Measurements from ENCODE around the gene CTTN.

Gene CTTN

DNA sequence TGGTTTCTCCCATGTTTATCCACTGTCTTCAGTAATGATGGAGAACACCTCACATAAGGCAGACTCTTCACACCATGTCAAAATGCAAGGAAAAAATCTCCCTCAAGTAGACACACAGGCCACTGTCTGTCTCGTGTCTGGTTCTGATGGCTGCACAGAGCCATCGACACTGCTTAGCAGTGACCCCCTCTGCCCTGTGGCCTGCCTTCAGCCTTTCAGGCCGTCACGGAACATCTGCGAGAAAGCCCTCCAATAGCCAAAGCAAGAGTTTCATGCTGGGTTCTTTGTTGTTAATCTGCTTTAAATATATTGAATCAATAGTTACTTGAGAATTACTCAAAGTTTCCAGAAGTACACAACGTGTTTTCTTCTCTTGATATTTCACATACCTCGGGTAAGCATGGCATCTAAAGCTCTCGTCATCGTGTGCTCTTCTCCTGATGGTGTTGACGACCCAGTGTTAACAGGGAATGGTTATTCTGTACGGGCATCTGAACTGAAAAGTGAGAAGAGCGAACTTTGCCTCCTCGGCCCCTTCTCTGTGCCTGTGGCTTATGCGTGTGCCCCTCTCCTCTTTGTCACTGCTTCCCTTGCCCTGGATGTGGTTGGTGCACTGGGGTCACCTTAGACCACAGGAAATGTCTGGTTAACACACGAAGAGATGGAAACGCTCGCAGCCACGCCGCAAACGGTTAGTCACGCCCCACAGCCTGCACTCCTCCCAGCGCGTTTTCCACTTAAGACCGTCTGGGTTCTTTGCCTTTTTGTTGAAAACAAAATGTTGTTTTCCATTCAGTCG, 33.4 kb upstream of the CTTN start:
- in situ Hi-C loops (cut with HindIII; ENCODE audit: low sequenced_read_pairs) = no loop called here
- TF ChIP-seq, protein P1, sequence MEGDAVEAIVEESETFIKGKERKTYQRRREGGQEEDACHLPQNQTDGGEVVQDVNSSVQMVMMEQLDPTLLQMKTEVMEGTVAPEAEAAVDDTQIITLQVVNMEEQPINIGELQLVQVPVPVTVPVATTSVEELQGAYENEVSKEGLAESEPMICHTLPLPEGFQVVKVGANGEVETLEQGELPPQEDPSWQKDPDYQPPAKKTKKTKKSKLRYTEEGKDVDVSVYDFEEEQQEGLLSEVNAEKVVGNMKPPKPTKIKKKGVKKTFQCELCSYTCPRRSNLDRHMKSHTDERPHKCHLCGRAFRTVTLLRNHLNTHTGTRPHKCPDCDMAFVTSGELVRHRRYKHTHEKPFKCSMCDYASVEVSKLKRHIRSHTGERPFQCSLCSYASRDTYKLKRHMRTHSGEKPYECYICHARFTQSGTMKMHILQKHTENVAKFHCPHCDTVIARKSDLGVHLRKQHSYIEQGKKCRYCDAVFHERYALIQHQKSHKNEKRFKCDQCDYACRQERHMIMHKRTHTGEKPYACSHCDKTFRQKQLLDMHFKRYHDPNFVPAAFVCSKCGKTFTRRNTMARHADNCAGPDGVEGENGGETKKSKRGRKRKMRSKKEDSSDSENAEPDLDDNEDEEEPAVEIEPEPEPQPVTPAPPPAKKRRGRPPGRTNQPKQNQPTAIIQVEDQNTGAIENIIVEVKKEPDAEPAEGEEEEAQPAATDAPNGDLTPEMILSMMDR (IDR thresholded peaks at IDR 0.05; ENCODE audit: low read depth, low read length, missing control alignments) = no peak
- no peak overlapping the region for H3K4me3 ChIP-seq (ENCODE audit: low read depth, low read length)
- DNase-seq (ENCODE audit: low read depth) = no peak

DNA sequence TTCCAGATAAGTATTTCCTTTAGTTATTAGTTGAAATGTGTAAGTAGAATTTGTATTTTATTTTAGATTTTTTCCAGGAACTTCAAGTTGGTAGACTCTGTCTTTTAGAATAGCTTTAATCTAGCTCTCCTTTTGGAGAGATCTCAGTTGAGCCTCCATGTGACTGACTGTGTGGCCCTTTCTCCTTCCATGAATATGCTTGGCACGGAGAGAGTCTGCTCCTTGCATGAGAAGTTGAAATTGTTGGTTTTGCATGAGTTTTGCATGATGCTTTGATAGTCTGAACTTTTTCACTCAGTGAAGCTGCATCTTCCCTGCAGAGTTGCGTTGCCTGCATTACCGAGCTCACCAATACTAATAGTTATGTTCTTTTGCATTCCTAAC, 32.8 kb upstream of the CTTN start:
- in situ Hi-C loops (cut with HindIII; ENCODE audit: low sequenced_read_pairs) = no loop called here
- DNase-seq (ENCODE audit: low read depth) = no peak
- TF ChIP-seq, protein P1 (IDR thresholded peaks at IDR 0.05; ENCODE audit: low read depth, low read length, missing control alignments) = no peak
- H3K4me3 ChIP-seq (ENCODE audit: low read depth, low read length) = no peak overlapping the region

DNA sequence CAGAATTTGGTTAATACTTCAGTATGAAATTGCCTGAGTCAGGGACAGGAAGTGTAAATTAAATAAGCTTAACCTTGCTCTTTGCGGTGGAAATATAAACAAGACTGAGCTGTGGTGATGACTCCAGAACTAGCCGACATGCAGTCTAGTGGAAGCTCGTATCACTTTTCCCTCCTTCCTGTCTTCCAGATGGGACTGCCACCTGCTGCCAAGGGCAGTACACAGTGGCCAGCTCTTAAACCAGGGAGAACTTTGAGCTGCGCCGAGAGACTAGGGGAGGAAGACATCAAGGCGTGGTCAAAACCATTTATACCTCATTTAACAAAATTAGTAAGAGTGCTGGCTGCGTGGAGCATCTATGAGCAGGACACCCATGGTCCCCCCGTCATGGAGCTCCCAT, 31.3 kb upstream of the CTTN start:
- TF ChIP-seq, protein P1 (IDR thresholded peaks at IDR 0.05; ENCODE audit: low read depth, low read length, missing control alignments) = no peak
- in situ Hi-C loops (cut with HindIII; ENCODE audit: low sequenced_read_pairs) = no loop called here
- H3K4me3 ChIP-seq (ENCODE audit: low read depth, low read length) = no peak overlapping the region
- no peak for DNase-seq (ENCODE audit: low read depth)

DNA sequence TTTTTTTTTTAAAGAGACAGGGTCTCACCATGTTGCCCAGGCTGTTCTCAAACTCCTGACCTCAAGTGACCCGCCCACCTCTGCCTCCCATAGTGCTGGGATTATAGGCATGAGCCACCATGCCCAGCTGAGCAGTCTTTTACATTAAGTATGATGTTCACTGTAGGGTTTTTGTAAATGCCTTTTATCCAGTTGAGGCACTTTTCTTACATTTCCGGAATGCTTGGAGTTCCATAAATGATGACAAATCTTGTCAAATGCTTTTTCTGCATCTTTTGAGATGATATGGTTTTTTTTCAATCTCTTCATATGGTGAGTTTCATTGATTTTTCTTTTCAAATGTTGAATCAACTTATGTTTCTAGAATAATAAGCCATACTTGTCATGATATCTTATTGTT, 29.4 kb upstream of the CTTN start:
- TF ChIP-seq, protein P1 (IDR thresholded peaks at IDR 0.05; ENCODE audit: low read depth, low read length, missing control alignments) = no peak
- DNase-seq (ENCODE audit: low read depth) = no peak
- in situ Hi-C loops (cut with HindIII; ENCODE audit: low sequenced_read_pairs) = no loop called here

DNA sequence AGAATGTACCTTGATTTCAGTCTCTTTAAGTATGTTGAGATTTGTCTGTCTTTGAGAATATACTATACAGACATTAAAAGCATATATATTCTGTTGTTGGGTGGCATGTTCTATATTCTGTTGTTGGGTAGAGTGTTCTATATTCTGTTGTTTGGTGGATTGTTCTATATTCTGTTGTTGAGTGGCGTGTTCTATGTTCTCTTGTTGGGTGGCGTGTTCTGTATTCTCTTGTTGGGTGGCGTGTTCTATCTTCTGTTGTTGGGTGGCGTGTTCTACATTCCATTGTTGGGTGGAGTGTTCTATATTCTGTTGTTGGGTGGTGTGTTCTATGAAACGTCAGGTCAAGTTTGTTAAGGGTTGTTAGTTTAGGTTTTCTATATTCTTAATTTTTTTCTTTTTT, 27.1 kb upstream of the CTTN start:
- in situ Hi-C loops (cut with HindIII; ENCODE audit: low sequenced_read_pairs) = no loop called here
- DNase-seq (ENCODE audit: low read depth) = no peak
- TF ChIP-seq, protein P1 (IDR thresholded peaks at IDR 0.05; ENCODE audit: low read depth, low read length, missing control alignments) = no peak
- no peak overlapping the region for H3K4me3 ChIP-seq (ENCODE audit: low read depth, low read length)

More for the DNA sequence above, 29.4 kb upstream of the CTTN start:
- no peak overlapping the region for H3K4me3 ChIP-seq (ENCODE audit: low read depth, low read length)

DNA sequence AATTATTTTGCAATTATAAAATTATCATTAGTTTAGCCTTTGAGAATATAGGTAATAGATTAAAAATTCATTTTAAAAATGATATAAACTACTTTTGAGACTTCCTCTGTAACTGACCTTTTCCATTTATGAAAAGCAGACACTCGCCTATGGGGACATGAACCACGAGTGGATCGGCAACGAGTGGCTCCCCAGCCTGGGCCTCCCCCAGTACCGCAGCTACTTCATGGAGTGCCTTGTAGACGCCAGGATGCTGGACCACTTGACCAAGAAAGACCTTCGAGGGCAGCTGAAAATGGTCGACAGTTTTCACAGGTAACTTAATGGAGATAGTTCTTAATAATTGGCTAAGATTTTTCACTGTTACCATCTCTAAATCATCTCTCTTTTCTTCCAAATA, 26.3 kb upstream of the CTTN start:
- DNase-seq (ENCODE audit: low read depth) = no peak
- no peak overlapping the region for H3K4me3 ChIP-seq (ENCODE audit: low read depth, low read length)
- TF ChIP-seq, protein P1 (IDR thresholded peaks at IDR 0.05; ENCODE audit: low read depth, low read length, missing control alignments) = no peak
- in situ Hi-C loops (cut with HindIII; ENCODE audit: low sequenced_read_pairs) = no loop called here

Measured in astrocyte of the cerebellum (primary cell).